ENCODE results near the gene STAT5B.
A peak's percentile ranks its signal among the peaks of the same experiment; 100 is the strongest.

Gene STAT5B

GRCh38 chr17:42180411-42180921 lies 95.7 kb downstream of the STAT5B start:
- Histone ChIP-seq H3K79me2 (ENCODE audit: insufficient read depth, low read length) (no peaks in the 10 kb centered on the region), H3K27ac (ENCODE audit: low read depth, low read length) (no peak overlapping the region), H3K9ac (ENCODE audit: low read length) (peak overlapping the region; percentile 38), H3K4me3 (ENCODE audit: insufficient read depth, low read length, poor library complexity, severe bottlenecking) (peak overlapping the region; percentile 53), H2AFZ (ENCODE audit: low read depth, low read length, severe bottlenecking) (peak overlapping the region; percentile 36), H3F3A (ENCODE audit: insufficient read depth) (peaks cover 16% of the 10 kb centered on the region), H3K9me2 (replicated peaks; ENCODE audit: insufficient read depth, low read length) (no peaks in the 10 kb centered on the region), H3K36me3 (ENCODE audit: low read length) (no peaks in the 10 kb centered on the region), H4K20me1 (ENCODE audit: low read depth, low read length) (no peaks in the 10 kb centered on the region), H3K4me2 (ENCODE audit: low read depth, low read length, poor library complexity, severe bottlenecking) (peak overlapping the region; percentile 64), H3K9me3 (ENCODE audit: insufficient read depth, low read length) (no peaks in the 10 kb centered on the region), H3K27me3 (ENCODE audit: low read length) (no peaks in the 10 kb centered on the region)
- TF ChIP-seq EZH2phosphoT487 (conservative IDR thresholded peaks at IDR 0.05; ENCODE audit: low read length) (no peak), CTCF (IDR thresholded peaks at IDR 0.05; ENCODE audit: insufficient read depth, low read length, poor library complexity, severe bottlenecking) (no peak)

GRCh38 chr17:42179911-42180410 lies 96.2 kb downstream of the STAT5B start:
- Histone ChIP-seq H3K27ac (ENCODE audit: low read depth, low read length) (no peak overlapping the region), H3K36me3 (ENCODE audit: low read length) (no peaks in the 10 kb centered on the region), H3K9me3 (ENCODE audit: insufficient read depth, low read length) (no peaks in the 10 kb centered on the region), H3K79me2 (ENCODE audit: insufficient read depth, low read length) (no peaks in the 10 kb centered on the region), H3K4me2 (ENCODE audit: low read depth, low read length, poor library complexity, severe bottlenecking) (peak overlapping the region; percentile 64), H4K20me1 (ENCODE audit: low read depth, low read length) (no peaks in the 10 kb centered on the region), H2AFZ (ENCODE audit: low read depth, low read length, severe bottlenecking) (no peak overlapping the region), H3F3A (ENCODE audit: insufficient read depth) (peaks cover 15% of the 10 kb centered on the region), H3K9ac (ENCODE audit: low read length) (no peak overlapping the region), H3K9me2 (replicated peaks; ENCODE audit: insufficient read depth, low read length) (no peaks in the 10 kb centered on the region), H3K27me3 (ENCODE audit: low read length) (no peaks in the 10 kb centered on the region), H3K4me3 (ENCODE audit: insufficient read depth, low read length, poor library complexity, severe bottlenecking) (no peak overlapping the region)
- TF ChIP-seq CTCF (IDR thresholded peaks at IDR 0.05; ENCODE audit: insufficient read depth, low read length, poor library complexity, severe bottlenecking): no peak
- no peak for TF ChIP-seq EZH2phosphoT487 (conservative IDR thresholded peaks at IDR 0.05; ENCODE audit: low read length)

DNA sequence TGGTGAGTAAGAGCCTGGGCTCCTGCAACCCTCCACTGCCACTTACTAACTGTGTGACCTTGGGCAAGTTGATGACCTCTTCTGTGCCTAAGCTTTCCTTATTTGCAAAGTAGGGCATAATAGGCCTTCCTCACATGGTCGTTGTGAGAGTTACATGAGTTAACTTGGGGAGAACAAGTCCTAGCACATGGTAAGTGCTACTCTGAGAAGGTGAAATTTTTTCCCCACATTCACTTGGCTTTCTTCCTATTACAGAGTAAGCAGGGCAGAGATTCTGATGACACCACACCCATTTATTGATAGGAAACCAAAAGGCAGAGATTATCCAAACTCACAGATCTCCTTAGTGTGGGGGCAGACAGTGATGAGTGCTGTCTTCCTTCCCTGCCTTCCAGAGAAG lies 96.9 kb downstream of the STAT5B start:
- no peaks in the 10 kb centered on the region for H3K36me3 ChIP-seq (ENCODE audit: low read length)
- H2AFZ ChIP-seq (ENCODE audit: low read depth, low read length, severe bottlenecking): no peak overlapping the region
- H4K20me1 ChIP-seq (ENCODE audit: low read depth, low read length): no peaks in the 10 kb centered on the region
- H3K9me2 ChIP-seq (replicated peaks; ENCODE audit: insufficient read depth, low read length): no peaks in the 10 kb centered on the region
- no peak overlapping the region for H3K4me3 ChIP-seq (ENCODE audit: insufficient read depth, low read length, poor library complexity, severe bottlenecking)
- no peak overlapping the region for H3K9ac ChIP-seq (ENCODE audit: low read length)
- no peaks in the 10 kb centered on the region for H3K79me2 ChIP-seq (ENCODE audit: insufficient read depth, low read length)
- no peaks in the 10 kb centered on the region for H3K9me3 ChIP-seq (ENCODE audit: insufficient read depth, low read length)
- peaks cover 12% of the 10 kb centered on the region for H3F3A ChIP-seq (ENCODE audit: insufficient read depth)
- TF ChIP-seq CTCF (IDR thresholded peaks at IDR 0.05; ENCODE audit: insufficient read depth, low read length, poor library complexity, severe bottlenecking) (no peak), EZH2phosphoT487 (conservative IDR thresholded peaks at IDR 0.05; ENCODE audit: low read length) (no peak)
- no peaks in the 10 kb centered on the region for H3K27me3 ChIP-seq (ENCODE audit: low read length)
- H3K4me2 ChIP-seq (ENCODE audit: low read depth, low read length, poor library complexity, severe bottlenecking): no peak overlapping the region
- H3K27ac ChIP-seq (ENCODE audit: low read depth, low read length): peak overlapping the region; percentile 50
